Stimulated activated CD8-positive, alpha-beta memory T cell treated with anti-CD3 and anti-CD28 coated beads, Interleukin-7, amount 100 ng/mL, for 1 hour (primary cell): ENCODE measurements around the gene SERPIND1.
"Not testable (repeated sequence)": the region's sequence is repeated elsewhere in the genome, so short reads cannot be mapped to it uniquely, and the experiment has no call there.

ENCODE experiments used
- DNase-seq, 2 donors: peaks; one replicate each; pipeline ENCODE4 v3.0.0-alpha.2; 2020; ENCODE audit warnings: low read depth in 2 of 2

SERPIND1 gene, protein sequence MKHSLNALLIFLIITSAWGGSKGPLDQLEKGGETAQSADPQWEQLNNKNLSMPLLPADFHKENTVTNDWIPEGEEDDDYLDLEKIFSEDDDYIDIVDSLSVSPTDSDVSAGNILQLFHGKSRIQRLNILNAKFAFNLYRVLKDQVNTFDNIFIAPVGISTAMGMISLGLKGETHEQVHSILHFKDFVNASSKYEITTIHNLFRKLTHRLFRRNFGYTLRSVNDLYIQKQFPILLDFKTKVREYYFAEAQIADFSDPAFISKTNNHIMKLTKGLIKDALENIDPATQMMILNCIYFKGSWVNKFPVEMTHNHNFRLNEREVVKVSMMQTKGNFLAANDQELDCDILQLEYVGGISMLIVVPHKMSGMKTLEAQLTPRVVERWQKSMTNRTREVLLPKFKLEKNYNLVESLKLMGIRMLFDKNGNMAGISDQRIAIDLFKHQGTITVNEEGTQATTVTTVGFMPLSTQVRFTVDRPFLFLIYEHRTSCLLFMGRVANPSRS

DNA sequence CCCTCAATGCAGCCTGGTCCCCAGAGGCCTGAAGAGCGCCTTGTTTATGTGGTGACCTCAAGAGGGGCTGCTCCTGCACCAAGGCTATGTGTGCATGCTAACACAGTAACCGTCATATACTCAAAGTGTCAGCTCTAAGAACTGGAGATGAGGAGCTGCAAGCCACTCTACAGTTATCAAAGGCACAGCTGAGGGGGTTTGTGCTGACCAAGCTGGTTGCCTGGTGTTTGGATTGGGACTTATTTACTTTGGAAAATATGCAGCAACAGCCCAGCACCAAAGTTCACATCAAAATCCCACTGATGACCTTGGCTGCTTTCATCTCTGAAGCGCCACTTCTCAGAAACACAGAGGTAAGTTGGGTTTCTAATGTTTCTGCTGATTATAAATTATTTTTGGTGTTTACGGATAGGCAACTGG, at the start of gene SERPIND1:
Gene SERPIND1 (plus strand): TSS at position 321 of the 420 bp plus-strand sequence. CDS start 5,200 bp downstream, outside the sequence.
- no peak for DNase-seq

DNA sequence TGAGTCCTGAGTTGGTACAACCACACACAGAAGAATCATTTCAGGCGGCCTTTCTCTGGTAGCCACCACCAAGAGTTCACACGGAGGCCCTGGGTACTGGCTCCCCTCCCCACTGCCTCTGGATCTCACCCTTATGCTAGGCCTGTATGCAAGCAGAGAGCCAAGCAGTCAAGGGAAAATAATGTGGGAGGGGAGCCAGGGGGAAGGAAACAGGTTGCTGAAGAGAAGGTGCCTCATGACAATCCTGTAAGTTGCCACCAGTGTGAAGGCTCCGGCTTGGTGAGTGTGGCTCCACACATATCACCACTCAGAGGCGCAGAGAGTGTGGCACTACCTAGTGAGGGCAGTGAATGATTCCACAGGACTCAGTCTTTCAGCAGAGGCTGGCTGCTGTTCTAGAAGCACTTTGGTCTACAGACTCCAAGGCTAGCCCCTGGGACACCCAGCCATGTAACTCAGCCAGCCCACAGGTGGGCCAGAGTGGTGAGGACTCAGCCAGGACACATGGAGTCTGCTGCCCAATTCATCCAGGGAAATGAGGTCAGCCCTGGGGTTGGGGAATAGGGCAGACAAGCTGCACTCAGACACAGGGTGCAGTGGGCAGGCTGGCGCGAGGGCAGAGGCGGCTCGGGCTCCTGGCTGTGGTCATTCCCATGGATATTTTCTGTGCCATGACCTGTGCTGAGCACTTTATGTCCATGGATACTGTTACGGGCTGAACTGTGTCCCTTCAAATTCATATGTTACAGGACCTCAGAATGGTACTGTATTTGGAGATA, 49.0 kb upstream of the SERPIND1 start:
- DNase-seq = no peak

DNA sequence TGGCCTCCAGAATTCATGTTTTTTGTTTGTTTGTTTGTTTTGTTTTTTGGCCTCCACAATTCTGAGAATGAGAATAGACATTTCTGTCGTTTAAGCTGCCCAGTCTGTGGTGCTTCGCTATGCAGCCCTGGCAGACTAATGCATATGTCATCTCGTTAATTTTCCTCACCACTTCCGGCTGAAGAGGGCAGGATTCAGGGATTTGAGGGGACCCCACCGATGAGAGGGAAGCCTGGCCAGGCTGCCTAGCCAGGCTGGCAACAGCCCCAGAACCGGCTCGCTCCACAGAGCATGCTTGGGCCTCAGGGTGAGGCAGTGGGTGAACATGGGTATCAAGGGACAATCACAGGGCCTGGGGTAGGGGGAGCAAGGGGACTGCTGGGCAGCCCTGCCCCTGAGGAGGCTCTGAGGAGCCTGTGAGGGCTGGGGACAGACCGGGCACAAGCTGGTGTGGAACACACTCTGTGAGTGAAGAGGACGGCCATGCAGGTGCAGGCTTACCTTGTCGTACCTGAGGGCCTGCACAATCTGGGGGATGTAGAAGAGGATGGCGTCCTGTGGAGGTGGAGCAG, 47.8 kb upstream of the SERPIND1 start:
- DNase-seq = no peak

DNA sequence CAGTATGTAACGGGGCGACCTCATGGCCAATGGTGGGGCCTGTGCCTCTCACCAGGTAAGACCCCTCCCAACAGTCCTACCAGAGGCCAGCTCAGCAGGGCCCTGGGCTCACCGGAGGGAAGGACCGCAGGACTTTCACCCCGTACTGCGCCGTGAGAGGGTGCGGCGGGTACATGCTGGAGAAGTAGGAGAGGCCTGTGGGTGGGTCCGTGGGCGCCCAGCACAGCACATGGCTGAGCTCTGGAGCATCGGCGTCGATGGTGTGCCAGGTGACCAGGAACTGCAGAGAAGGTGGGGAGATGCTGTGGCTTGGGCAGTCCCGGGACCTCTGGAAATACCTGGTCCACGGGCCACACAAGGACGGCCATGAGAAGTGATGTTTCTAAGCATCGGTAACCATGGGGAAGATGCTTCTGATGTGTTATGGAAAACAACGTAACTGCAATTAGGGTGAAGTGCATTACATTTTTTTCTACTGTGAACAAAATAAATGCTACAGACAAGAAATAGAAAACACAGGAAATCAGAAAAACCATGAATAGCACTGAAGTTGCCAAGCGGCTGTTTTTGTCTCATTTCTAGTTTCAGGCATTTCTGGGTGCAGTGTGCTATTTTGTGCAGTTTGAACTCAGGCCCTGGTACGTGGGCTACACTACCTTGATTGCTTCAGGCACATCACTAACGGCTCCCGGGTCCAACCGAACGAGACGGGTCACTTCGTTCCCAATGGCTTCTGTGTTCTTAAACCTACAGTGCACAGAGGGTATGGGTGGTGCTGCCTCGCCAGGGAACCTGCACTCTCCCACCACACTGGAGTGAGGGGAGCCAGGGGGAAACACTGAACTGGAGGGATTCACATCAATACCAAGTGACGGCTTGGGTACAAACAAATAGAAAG, 46.5 kb upstream of the SERPIND1 start:
- DNase-seq = no peak

DNA sequence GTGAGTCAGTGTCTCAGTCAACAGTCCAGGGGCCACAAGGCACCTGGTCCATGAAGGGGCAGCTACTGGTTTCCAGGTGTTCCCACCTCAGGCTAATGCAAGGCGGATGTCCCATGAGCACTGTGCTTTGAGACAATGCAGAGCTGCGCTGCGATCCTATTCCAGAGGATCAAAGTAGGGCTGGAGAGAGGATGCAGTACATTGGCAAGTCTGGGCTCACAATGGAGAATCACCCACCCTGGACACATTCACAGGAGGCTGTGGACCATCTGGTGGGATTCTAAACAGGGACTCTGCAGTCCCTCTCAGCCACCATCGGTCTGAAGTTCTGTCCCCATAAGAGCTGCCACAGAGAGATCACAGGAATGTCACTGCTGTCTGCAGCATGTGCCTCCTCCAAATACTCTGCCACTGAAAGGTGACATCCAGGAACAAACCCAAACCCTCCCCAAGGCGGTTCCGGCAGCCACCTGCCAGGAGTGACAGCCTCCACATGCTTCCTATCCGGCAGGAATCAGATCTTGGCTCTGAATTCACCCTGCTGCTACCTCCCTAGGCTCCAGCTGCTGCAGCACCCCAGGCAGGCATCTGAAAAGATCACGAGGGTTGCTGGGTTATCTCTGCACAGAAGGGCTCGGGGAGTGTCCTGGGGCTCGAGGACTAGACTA, 45.3 kb upstream of the SERPIND1 start:
- DNase-seq = no peak

DNA sequence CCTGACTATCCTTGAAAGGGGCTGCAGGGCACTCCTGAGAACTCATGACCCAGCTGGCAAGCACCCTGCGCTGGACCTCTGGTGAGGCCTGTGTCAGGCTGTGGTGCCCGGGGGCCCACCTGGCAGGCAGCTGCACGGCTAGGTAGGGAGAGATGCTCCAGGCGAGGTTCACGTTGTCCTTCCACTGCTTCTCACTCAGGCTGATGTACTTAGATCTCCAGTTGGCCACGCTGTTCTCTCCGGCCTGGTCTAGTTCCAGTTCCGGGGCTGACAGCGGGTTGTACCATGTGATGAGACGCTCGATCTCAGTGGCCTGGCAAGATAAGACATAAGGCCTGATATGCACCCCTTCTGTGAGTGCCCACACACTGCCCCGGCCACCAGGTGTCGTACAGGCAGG, 44.7 kb upstream of the SERPIND1 start:
- no peak for DNase-seq

DNA sequence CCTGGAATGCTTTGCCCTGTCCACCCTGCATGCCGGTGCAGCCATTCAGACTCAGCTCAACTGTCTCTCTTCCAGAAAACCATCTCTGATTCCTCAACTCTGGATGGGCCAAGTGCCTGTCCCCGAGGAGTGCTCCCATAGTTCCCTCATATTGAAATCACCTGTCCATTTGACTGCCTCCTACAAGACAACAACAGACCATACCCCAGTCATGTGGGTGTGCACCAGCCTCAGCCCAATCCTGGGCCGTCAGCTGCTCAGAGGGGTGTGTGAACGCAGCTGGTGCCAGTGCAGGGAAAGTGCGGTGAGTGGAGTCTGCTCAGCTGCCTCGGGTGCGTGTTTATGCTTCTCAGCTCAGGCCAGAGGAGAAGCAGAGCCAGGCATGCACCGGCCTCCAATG, 41.5 kb upstream of the SERPIND1 start:
- DNase-seq = not testable (repeated sequence)

DNA sequence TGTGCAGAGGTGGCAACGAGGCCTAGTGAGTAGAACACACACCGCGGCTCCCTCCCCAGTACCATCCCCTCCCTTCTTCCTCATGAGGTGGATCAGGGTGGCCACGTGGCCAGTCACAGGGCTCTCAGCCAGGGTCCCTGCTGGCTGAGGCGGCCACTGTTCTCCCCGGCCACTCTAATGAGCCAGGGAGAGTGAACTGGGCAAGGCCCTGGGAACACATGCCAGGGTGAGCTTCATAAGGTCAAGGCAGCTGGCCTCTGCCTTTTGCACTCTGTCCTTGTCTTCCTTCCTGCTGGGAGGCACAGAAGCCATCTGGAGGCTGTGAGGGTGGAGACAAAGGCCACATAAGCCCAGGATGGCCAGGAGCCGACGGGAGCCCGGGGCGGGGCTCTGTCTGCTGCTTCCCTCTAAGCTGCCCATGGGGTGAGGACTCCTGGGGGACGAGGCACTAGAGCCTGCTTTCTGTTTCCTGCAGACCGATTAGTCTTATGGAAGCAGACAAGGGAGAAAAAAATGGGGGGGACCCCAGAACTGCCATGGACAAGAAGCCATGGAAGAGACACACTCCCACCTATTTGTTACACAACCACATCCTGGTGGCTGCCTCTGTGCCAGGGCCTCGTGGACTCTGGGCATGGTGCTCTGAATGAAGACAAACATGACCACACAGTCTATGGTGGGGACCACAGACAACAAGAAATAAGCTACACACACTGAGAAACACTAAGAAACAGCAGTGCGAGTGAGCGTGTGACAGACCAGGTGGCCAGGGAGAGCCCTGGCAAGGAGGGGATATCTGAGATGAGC, 38.4 kb upstream of the SERPIND1 start:
- not testable (repeated sequence) for DNase-seq

DNA sequence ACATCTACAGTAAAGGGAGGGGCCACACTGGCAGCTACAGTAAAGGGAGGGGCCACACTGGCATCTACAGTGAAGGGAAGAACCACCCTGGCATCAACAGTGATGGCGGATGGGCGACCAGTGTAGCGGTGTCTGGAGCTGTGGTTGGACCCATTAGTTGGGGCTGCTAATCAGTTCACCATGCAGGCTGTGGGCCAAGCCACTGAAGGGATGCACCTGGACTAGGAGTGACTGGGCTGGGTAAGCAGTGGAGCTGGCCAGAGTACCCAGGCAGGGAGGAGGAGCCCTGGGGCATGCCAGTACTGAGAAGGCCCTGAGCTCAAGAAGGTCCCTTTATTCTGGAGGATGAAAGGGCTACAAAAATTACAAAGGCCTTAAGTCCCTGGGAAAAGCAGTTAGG, 37.0 kb upstream of the SERPIND1 start:
- DNase-seq = not testable (repeated sequence)

DNA sequence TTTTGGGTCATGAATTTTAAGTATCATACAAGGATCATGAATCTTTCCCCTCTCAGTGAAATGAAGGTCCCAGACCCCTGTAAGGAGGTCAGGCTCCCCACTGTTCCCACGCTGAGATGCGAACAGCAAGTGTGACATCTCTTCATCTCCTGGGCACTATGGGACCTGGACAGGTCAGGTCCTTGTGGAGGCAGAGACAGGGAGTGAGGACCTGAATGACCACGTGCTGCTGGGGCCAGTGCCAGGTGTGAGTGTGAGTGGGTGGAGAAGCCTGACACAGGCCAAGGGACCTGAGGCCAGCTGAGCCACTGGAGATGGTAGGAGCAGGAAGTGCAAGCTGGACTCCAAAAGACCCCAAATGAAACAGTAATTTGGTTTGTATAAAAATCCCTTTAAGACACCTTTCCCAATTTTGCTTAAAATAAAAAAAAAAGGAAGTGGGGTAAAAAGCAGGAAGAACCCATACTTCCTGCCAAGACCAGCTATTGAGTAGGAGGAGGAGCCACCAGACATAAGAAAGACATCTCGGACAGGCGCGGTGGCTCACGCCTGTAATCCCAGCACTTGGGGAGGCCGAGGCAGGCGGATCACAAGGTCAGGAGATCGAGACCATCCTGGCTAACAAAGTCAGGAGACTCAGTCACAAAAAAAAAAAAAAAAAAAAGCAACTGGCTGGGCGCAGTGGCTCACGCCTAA, 35.4 kb upstream of the SERPIND1 start:
- DNase-seq = no peak

DNA sequence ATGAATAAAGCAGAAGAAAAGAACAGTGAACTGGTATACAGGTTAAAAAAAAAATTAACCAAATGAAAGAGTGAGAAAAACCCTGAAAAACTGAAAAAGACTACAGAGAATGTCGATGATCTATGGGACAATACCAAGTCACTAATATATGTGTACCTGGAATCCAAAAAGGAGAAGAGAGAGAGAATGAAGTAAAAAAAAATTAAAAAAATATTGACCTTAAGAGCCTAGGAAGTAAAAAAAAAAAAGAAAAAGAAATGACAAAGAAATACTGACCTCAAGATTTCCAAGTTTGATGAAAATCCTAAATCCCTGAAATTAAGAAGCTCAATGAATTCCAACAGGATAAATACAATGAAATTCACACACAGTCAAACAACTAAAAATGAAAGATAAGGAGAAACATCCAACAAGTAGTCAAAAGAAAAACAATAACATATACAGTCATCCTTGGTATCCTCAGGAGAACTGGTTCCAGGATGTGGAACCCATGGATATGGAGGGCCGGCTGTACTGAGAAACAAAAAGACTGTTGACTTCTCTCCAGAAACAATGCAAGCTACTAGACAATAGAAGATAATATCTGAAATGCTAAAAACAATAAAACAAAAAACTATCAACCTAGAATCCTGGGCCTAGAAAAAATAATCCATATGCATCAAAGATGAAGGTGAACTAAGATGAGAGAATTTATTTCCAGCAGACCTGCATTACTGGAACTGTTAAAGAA, 33.5 kb upstream of the SERPIND1 start:
- DNase-seq = no peak

DNA sequence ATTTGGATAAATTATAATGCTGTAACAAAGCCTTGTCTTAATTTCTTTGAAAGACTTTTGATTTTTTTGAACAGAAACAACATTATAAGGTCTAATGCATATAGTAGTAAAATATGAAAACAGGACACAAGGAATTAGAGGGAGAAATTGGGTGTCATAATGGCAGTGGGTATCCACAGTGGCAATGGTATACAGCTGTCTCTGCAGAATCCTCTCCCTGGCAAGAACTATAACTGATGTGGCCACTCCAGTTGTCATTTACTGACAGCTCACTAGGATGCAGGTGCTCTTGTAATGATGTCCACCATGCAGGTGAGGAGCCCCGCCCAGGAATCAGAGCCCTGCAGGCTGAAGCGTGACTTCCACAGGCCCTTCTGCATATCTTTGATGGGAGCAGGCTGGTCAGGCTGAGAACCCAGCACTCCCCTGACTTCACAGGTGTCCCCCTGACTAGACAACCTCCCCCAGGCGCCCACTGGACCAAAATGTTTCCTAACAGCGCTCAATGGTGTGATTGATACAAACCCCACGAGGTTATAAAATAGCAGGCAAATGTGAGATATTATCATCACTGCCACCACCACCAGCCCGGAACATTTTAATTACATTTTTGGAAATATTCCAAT, 32.8 kb upstream of the SERPIND1 start:
- DNase-seq = no peak

DNA sequence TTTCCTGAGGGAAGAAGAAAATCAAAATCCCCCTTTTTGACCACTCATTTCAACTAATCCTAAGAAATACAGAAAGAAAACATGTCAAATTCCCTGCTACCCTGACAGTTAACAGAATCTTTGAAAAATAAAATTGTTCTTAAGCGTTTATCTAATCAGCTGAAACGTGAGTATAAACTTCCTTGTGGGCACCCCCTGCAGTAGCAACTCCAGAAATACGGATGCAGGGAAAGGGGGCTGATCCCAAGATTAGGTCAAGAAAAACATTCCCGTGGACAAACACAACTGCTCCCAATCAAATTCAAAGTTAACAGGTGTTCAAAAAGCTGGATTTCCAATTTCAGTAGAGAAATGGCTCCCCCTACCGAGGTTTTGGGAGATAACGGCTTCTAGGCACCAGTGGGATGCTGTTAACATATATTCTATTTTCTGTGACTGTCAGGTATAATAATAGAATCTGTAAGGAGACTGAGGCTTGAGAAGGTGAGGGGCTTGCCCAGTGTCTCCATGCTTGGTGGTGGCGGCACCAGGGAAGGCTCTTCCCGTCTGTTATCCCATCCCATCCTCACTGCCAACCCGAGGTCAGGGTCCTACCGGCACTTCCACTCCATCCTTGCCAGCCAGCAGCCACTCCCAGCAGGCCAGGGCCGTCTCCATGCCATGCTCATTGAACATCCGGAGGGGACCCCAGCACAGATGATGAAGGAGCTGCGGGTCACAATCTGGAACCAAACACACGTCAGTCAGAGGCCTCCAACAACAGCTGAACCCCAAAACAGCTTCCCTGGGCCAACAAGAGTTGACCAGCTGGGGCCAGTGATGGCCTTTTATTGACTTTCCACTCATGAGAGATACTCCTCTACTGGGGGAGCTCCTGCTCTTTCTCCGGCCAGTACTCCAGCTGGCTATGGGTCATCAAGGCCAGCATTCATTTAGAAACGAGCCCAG, 32.0 kb upstream of the SERPIND1 start:
- no peak for DNase-seq

DNA sequence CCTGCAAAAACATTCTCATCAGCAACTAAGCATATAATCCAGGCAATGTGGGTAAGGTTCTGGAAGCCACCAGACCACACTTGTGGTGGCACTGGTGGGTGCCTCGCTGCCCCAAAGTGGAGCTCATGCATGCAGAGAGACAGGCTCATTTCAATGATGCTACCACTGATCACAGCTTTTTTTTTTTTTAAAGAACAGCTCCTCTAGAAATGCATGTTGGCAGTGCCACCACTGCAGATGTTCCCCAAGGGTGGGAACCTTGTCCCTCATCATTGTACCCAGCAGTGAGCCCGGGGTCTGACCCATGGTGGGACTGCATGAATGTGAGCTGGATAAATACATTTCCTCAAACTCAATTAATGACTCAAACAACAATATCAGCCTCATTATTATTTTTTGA, 31.1 kb upstream of the SERPIND1 start:
- no peak for DNase-seq

DNA sequence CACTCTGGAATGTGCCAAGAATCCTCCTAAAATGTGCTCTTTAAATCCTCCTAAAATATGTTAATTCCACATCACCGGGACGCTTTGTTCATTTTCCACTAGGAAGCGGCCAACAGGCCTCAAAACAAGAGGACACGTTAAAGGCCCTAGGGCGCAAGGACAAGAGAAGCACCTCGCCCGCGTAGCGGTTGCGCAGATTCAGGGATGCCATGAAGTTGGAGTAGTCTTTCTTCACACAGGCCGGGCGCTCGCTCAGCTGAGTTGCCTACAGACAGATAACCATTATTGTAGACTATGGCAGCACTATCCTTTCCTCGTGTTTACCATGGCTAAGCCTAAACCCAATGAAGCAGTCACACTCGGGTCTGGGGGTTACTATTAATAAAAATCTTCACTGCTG, 29.5 kb upstream of the SERPIND1 start:
- DNase-seq = no peak

DNA sequence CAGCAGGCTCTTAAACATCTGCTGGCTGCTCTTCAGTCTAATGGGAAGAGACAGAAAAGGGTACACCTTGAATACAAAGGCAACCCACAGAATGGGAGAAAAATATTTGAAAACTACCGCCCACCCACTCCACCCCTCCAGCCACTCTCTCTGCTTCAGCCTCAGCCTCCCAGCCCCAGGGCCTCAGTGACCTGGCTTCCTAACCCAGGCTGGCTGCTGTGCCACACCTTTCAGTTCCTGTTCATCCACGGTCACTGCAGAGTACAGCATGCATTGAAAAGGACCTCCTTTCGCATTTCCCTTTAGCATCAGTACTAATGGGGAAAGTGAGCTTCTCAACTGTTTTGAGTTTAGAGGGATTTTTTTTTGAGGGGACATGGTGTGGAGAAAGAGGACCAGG, 28.8 kb upstream of the SERPIND1 start:
- no peak for DNase-seq
